Measurements from ENCODE around the gene CARHSP1.
"Not testable (repeated sequence)": the region's sequence is repeated elsewhere in the genome, so short reads cannot be mapped to it uniquely, and the experiment has no call there.

CARHSP1 gene

DNA sequence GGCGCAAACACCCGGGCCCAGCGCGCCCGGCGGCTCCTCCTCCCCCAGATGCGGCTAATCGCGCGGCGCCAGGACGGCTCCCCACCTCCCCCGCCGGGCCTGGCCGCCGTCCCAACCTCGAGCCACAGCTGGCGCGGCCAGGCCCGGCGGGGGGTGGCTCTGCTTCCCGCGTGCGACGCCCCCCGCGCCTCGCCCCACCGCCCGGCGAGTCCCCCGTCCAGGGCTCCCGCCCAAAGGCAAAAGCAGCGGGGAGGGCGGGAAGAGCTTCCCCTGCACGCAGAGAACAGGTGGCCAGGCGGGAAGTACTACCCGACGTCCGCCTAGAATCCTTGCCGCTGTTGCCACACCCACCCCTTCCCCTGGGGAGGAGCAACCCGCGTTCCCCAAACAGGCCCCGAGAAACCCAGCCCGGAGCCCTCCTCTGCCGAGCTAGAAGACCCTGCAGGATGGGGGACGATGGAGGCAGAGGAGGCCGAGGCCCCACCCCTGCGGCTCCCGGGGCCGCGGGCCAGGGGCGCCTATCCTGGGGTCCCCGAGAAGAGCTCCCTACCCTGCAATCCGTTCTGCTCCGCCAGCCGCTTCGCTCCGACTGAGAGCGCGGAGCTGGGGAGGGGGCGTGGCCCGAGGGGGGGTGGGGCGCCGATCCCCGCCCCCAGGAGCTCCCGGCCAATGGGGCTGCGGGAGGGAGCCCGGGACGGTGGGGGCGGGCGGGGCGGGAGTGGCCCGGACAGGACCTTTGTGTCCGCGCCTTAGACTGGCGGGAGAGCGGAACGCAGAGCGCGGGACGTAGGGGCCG lies at the start of gene CARHSP1:
Gene CARHSP1 (minus strand): TSS at position 591 of the 796 bp plus-strand sequence. CDS start 9,678 bp downstream, outside the sequence.
- DNase-seq, result peak; percentile 85

GRCh38 chr16:8917336-8917735 lies 48.5 kb upstream of the CARHSP1 start:
- DNase-seq, result not testable (repeated sequence)

DNA sequence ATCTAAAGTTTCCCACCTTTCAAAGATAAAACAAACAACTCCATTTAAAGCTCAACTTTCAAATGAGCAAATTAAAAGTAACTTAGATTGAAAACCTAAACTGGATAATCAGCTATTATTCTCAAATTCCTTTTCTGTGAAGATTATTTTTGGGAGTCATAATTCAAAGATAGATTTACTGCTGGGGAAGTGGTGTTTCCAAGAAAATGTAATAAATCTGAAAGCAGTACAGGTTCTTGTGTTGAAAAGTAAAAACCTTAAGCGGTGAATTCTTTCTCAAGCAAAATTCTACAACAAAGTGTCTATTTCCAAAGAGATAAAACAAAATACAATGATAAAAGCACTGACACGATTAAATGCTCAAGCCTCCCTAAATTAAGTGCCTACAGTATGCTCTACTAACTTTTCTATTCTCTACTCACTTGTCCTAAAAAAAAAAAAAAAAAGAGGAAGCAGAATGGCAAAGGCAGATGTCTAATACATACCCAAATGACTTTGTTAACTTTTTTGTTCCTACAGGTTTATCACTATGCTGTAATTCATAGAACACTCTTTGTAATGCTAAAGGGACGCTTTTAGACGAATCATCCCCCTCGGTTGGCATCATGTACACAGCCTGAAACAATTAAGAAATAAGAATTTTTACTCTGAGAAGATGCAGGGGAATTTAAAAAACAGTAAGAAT lies 47.9 kb upstream of the CARHSP1 start:
- DNase-seq, result no peak

- no peak for DNase-seq
Measured at GRCh38 chr16:8915722-8916301, 47.0 kb upstream of the CARHSP1 start.

DNA sequence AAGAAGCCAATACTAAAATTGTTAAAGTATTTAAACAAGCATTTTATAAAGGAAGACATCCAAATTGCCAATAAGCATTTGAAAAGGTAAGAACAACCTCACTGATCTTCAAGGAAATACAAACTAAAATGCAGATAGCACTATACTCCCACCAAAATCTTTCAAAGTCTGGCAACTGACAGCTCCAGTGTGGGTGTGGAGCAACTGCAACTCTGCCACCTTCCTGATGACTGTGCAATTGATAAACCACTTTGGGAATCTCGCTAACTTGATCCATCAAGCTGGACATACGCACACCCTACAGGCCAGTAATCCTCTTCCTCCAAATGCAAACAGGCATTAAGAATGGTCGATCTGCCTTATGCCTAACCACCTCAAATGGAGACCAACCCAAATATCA lies 45.3 kb upstream of the CARHSP1 start:
- no peak for DNase-seq

GRCh38 chr16:8912793-8913192 lies 44.0 kb upstream of the CARHSP1 start:
- DNase-seq, result no peak

GRCh38 chr16:8910811-8911210 lies 42.0 kb upstream of the CARHSP1 start:
- no peak for DNase-seq

DNA sequence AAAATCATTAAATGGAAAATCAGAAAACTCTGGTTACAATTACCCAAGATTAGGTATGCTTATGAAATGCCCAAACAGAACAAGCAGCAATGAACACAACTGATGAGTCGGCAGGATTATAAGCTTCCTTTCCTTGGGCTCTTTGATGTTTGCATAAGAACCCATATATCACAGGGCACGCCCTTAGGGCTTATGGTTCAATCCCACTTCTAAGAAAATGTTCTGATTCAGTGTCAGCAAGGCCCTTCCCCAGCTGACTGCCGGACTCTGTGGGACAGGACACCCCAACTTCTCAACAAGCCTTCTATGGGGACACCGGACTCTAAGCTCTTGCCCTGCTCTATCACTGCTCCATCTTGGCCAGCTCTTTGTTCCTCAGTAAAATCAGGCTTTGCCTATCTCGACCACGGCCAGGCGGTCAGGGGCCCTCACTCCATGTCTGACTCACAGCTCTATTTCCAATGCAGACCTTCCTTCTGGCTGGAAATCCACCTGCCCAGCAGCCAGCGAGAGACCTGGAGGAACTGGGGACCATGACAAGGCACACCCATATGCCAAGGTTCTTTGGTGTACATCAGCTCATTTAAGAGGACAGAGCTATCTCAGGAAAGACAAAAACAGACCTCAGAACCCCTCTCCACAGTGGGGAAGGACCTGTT lies 40.1 kb upstream of the CARHSP1 start:
- no peak for DNase-seq

DNA sequence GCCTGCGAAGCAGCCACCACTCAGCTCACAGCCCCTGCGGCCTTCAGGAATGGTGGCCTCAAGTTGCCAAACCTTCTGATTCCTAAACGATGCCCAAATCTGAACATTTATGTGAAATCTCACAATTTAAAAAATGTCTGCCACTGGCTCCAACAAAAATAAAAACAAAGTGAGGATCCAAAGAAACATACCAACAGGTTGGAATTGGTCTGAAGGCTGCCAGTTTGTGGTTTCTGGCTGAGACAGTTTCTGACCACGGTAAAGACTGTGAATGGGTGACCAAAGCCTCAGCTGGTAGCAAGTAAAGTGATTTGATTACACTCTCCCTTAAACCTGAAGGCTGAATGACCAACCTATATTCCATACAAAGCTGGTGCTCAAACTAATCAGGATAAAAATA lies 38.3 kb upstream of the CARHSP1 start:
- no peak for DNase-seq

- no peak for DNase-seq
Measured at GRCh38 chr16:8905795-8906591, 37.2 kb upstream of the CARHSP1 start.

- no peak for DNase-seq
Measured at GRCh38 chr16:8905168-8905762, 36.5 kb upstream of the CARHSP1 start.

- no peak for DNase-seq
Measured at GRCh38 chr16:8904018-8904430, 35.2 kb upstream of the CARHSP1 start.

- no peak for DNase-seq
Measured at GRCh38 chr16:8903004-8903403, 34.2 kb upstream of the CARHSP1 start.

DNA sequence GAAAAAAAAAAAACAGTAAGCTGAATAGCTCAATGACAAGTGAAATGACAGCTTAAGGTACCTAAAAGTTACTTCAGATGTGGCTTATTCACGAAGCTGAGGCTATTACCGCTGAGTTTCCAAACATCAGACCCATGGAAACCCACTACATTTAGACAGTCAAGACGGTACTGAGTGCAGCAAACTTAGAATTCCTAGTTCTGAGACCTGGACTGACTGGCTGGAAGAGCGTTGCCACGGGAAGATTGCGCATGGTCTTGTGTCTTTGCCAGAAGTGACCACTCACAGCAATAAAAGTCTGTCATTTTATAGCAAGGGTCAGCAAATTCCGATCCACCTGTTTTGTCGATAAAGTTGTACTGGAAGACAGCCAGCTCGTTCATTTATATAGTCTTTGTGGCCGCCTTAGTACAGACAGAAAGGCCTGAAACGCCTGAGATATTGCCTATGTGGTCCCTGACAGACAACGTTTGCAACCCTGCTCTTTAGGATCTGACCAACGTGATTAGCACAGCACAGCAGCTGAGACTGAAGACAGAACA lies 32.6 kb upstream of the CARHSP1 start:
- no peak for DNase-seq

- no peak for DNase-seq
Measured at GRCh38 chr16:8900343-8900742, 31.5 kb upstream of the CARHSP1 start.

DNA sequence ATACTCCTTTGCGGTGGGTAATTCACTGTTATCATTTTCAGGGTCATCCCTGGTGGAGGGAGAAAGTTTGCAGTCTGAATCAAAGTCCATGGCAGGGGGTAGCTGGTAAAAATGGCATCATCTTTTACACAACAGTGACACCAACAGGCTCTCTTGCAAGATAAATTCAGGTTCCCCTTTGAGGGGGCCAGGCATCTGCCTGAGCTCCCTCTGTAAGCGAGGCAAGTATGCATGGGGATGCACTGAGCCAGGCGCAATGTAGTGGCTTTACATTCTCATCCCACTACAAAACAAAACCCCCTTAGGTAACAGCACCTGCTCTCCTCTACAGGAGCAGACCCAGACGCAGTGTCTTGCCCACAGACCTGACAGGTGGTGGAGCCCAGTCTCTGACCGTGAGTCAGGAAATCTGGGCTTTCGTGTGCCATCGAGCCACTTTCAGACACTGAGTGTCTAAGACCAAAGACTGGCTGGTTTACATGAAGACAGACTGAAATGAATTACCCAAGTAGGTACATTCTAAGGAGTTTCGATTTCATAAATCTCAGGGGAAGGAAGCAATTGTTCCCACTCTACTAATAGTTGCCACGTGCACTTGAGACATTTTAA lies 31.0 kb upstream of the CARHSP1 start:
- no peak for DNase-seq

DNA sequence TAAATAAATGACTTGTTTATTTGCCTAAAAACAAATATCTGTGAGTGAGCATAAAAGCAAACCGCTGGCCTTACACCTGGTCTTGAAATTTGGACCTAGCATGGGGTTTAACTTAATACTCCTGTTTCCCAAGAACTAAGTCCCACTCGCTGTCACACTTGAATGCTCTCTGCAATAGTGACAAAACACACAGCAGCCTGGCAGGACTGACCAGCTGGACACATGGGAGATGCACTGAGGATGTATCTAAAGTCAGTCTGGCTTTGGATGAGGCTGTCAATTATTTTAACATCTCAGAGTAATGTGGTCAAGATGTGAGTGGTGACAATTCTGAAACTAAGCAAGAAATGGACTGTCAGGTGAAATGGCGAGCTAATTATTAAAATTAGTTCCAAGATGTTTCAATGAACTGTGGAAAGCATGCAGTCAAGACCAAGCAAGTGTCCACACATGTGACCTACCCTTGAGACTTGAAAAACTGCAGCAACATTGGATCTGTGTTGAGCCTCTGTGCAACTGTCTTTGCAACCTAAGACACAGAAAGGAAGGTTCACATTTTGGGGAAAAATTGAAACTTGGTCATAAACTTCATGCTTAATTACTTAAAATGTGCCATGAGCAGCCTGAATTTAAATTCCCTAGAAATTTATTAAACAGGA lies 30.0 kb upstream of the CARHSP1 start:
- no peak for DNase-seq

DNA sequence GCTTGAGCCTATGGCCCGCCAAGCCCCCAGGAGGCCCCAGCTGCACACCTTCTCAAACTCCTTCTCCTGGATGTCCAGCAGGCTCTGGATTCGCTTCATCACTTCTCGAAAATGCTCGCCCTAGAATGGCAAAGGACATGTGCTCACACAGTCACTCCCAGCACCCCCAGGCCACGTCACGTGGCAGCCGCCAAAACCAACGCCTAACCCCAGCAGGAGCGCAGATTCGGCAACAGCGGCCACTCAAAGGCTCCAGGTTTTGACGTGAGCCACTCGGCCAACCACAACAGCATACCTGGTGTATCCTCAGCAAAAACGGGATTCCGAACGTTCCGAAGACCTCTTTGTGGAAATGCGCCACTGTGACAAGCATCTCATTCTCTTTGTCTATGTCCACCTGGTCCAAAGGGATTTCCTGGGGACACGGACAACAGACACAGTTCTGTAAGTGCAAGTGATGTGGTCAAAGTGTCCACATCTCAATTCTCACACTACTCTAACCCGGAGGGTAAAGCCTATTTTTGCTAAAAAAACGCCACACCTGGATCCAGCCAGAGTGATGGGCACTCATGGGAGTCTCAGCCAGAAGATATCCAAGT lies 26.0 kb upstream of the CARHSP1 start:
- no peak for DNase-seq

GRCh38 chr16:8893976-8894690 lies 25.3 kb upstream of the CARHSP1 start:
- no peak for DNase-seq

GRCh38 chr16:8893426-8893825 lies 24.6 kb upstream of the CARHSP1 start:
- DNase-seq, result no peak

Measured in activated naive CD4-positive, alpha-beta T cell treated with Interleukin-2 at 50 U/mL for 16 hours (primary cell).